Measurements from ENCODE around the gene CALML6.

CALML6 gene

DNA sequence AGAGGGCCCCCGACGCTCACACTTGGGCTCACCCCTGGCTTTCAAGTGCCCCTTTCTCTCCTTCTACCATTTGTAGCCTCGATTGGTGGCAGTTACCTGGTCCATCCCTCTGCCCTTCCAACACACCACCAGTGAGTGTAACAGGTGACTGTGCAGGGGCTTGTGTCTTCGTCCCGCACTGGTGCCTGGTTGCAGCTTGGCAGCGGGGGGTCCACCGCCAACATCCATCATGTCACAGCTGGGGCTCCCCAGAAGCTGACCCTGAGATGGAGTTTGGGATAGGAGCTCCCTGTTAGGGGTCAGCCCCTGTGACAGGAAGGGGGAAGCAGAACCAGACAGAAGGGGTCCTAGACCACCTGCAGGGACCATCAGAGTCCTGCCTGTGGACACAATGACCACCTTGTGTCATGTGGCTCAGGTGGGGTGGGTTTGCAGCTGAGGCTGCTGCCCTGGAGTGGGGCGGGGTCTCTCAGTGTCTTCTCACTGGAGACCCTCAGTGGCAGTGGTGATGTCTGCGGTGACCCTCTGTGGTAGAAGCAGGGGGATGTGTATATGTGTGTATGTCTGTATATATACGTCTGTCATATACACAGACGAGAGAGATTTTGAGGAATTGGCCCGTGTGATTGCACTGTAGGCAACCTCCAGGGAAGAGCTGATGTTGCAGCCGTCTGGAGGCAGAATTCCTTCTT lies 3.6 kb upstream of the CALML6 start:
- TF ChIP-seq CTCF (IDR thresholded peaks at IDR 0.05; ENCODE audit: low read length, missing control alignments) = no peak
- DNase-seq (ENCODE audit: low read depth) = no peak
- H3K4me3 ChIP-seq (replicated peaks; ENCODE audit: low read depth, low read length) = no peak overlapping the region

GRCh38 chr1:1914101-1914970 lies 724 bp upstream of the CALML6 start:
- H3K4me3 ChIP-seq (replicated peaks; ENCODE audit: low read depth, low read length) = no peak overlapping the region
- TF ChIP-seq CTCF (IDR thresholded peaks at IDR 0.05; ENCODE audit: low read length, missing control alignments) = no peak
- DNase-seq (ENCODE audit: low read depth) = no peak

DNA sequence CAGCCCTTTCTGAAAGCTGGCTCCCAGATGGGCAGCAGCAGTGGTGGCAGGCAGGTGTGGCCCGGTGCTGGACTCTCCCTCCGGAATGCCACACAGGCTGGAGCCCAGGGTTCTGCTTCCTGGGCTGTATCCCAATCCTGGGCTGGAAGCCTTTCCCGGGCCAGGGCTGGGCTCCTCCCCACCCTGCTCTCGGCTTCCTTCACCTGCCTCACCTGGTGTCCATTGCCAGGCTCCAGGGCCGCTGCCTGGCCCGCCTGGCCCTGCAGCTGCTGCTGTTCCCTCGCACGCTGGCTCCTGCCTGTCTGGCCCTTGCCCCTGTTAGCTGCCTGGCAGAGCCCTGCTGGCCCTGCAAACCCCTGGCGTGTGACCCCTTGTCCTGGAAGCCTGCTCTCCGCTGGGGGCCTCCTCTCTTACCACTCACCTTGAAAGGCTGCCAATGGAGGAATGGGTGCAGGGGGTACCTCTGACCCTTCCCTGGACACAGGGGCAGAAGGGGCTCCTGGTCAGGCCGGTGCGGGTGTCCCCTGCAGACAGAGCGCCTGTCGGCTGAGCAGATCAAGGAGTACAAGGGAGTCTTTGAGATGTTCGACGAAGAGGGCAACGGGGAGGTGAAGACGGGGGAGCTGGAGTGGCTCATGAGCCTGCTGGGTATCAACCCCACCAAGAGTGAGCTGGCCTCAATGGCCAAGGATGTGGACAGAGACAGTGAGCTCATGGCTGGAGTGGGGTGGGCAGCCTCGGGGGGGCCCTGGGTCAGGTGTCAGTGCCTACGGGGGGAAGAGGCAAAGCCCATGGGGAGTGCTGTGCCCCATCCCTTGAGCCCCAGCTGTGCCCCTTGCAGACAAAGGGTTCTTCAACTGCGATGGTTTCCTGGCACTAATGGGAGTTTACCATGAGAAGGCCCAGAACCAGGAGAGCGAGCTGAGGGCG lies 1.1 kb downstream of the CALML6 start:
- no peak for TF ChIP-seq CTCF (IDR thresholded peaks at IDR 0.05; ENCODE audit: low read length, missing control alignments)
- no peak for DNase-seq (ENCODE audit: low read depth)
- H3K4me3 ChIP-seq (replicated peaks; ENCODE audit: low read depth, low read length) = no peak overlapping the region

- no peak for DNase-seq (ENCODE audit: low read depth)
- no peak overlapping the region for H3K4me3 ChIP-seq (replicated peaks; ENCODE audit: low read depth, low read length)
- no peak for TF ChIP-seq CTCF (IDR thresholded peaks at IDR 0.05; ENCODE audit: low read length, missing control alignments)
Measured at GRCh38 chr1:1916851-1917251, 1.8 kb downstream of the CALML6 start.

DNA sequence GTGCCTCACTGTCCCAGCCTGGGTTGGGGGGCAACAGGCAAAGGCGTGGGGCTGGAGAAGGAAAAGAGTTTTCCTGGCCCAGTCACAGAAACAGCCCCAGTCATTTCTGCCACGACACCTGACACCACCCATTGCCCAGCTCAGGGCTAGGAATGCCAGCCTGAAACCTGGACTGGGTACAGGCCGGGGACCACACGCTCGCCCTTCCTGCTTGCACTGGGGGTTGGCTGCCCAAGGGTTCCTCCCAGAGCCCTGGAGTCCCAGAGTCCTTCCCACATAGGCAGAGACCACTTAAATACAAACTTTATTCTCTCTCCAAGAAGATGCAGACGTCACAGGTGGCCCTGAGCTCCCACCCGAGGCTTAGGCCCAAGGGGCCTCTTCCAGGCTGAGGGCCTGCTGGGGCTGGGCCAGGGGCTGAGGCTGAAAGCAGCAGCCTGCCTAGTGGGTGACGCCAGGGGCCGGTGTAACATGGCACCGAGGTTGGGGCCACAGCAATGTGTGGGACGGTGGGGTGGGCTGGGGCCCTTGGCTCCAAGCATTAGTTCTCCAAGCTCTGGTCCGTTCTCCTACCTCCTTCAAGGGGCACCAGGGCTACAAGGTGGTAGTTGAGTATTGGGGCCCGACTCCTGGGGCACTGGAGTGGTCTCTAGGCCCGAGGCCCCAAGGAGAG lies 2.4 kb downstream of the CALML6 start:
- TF ChIP-seq CTCF (IDR thresholded peaks at IDR 0.05; ENCODE audit: low read length, missing control alignments) = no peak
- H3K4me3 ChIP-seq (replicated peaks; ENCODE audit: low read depth, low read length) = no peak overlapping the region
- no peak for DNase-seq (ENCODE audit: low read depth)

Data from fibroblast of pulmonary artery (primary cell).